Measurements from ENCODE around the gene DDX50.
A peak's percentile ranks its signal among the peaks of the same experiment; 100 is the strongest.

The DDX50 gene

DNA sequence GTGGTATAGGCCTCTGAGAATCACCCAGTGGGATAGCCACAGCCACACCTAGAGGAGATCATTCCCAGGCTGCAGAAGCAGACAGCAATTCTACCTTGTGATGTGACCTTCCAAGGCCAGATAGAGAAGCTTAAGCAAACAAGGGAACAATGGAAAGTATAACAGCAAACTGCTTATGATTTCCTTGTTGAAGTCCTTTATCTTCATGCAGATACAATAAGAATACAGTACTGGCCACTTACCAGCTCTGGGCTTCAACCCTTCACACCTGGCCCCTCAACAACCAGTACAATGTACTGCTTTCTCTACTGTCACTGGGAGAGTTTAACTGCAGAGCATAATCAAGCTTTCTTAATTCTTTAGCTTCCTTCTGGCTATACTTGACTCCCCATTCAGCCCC is 22.6 kb upstream of the DDX50 start:
- no peak overlapping the region for H3K27ac ChIP-seq

DNA sequence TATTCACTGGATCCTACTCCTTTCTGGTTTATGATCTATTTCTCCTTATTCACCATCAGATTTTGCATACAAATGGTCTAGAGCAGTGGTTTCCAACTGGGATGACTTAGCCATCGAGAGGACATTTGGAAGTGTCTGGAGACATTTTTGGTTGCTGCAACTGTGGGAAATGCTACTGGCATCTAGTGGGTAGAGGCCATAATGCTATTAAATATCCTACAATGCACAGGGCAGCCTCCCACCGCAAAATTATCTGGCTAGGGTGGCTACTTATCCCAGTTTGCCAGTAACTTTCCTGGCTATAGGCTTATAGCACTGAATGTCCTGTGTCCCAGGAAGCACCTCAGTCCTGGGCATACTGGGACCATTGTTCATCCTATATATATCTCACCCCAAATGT is 21.5 kb upstream of the DDX50 start:
- TF ChIP-seq ZFX (IDR thresholded peaks at IDR 0.05; ENCODE audit: borderline replicate concordance) = no peak
- TF ChIP-seq, protein P1, sequence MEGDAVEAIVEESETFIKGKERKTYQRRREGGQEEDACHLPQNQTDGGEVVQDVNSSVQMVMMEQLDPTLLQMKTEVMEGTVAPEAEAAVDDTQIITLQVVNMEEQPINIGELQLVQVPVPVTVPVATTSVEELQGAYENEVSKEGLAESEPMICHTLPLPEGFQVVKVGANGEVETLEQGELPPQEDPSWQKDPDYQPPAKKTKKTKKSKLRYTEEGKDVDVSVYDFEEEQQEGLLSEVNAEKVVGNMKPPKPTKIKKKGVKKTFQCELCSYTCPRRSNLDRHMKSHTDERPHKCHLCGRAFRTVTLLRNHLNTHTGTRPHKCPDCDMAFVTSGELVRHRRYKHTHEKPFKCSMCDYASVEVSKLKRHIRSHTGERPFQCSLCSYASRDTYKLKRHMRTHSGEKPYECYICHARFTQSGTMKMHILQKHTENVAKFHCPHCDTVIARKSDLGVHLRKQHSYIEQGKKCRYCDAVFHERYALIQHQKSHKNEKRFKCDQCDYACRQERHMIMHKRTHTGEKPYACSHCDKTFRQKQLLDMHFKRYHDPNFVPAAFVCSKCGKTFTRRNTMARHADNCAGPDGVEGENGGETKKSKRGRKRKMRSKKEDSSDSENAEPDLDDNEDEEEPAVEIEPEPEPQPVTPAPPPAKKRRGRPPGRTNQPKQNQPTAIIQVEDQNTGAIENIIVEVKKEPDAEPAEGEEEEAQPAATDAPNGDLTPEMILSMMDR (IDR thresholded peaks at IDR 0.05) = no peak
- H3K27ac ChIP-seq = no peak overlapping the region

More for the DNA sequence above, 22.6 kb upstream of the DDX50 start:
- no peak for TF ChIP-seq ZFX (IDR thresholded peaks at IDR 0.05; ENCODE audit: borderline replicate concordance)

DNA sequence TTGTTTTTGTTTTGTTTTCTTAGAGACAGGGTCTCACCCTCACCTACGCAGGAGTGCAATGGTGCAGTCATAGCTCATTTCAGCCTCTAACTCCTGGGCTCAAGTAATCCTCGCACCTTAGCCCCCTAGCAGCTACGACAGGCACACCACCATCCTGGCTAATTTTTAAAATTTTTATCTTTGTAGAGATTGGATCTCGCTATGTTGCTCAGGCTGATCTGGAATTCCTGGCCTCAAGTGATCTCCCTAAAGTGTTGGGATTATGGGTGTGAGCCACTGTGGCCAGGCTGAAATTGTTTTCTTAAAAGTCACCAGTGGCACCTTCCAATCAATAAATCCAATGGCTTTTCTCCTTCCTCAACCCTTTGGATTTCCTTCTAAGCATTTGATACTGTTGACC is 20.9 kb upstream of the DDX50 start:
- H3K27ac ChIP-seq = no peak overlapping the region
- TF ChIP-seq, protein P1 (IDR thresholded peaks at IDR 0.05) = no peak

DNA sequence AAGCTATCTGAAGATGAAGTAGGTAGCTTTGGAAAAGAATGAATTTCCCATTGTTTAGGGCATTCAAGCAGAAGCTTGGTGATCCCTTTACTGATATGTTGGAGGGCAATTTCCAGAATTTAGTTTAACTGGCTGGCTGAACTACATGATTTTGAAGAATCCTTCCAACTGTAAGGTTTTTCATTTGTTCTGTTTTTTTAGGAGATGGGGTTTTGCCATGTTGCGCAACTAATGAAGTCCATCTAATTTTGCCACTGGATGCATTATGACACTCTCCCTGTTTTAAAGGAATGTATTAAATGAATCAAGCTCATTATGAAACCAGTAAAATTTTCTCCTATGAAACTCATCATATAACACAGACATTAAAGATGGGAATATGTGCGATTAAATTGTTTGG is 6.1 kb upstream of the DDX50 start:
- TF ChIP-seq, protein P1 (IDR thresholded peaks at IDR 0.05) = no peak
- no peak for TF ChIP-seq ZFX (IDR thresholded peaks at IDR 0.05; ENCODE audit: borderline replicate concordance)

DNA sequence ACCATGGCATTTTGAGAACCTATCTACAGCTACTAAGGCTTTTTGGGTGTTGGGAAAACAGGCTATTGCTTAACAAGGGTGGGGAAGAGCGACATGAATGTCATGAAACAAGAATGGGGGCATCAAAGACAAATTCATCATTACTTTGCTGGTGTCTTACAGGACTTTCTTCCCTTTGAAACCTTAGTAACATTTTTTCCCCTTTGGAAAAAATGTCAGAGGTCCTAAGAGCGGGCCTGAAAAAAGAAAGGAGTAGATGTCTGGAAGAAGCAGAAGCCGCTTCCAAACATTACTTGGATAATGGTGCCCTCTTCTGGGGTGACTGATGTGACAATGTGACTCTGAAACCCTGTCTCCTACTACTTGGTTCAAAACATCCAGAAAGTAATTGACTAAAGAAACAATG is 3.8 kb upstream of the DDX50 start:
- no peak overlapping the region for H3K27ac ChIP-seq
- no peak for TF ChIP-seq ZFX (IDR thresholded peaks at IDR 0.05; ENCODE audit: borderline replicate concordance)
- TF ChIP-seq, protein P1 (IDR thresholded peaks at IDR 0.05) = peak; percentile 53

More for the DNA sequence above, 6.1 kb upstream of the DDX50 start:
- no peak overlapping the region for H3K27ac ChIP-seq

DNA sequence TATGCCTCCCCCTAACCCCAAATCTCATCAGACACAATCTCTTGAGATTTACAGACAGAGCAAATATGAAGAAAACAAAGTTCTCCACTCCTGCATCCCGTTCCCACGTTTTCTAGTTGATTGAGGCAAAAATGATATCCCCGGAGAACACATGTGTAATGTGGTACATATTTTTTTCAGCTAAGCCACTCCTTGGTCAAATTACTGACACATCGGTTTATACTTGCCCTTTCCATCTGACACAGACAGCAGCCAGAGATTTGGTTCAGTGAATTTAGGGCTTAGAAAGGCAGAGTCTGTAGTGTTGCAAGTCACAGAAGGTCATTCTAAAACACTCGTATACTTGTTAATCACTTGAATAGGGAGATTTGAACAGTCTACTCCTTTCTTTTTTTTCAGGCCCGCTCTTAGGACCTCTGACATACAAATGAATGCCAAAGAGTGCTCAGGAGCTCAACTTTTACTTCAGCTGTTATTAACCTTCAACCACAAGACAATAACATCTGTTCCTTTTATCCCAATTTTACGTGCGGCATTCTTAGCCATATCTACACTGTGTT is 1.8 kb upstream of the DDX50 start:
- H3K27ac ChIP-seq = no peak overlapping the region
- TF ChIP-seq ZFX (IDR thresholded peaks at IDR 0.05; ENCODE audit: borderline replicate concordance) = no peak
- TF ChIP-seq, protein P1 (IDR thresholded peaks at IDR 0.05) = no peak

DNA sequence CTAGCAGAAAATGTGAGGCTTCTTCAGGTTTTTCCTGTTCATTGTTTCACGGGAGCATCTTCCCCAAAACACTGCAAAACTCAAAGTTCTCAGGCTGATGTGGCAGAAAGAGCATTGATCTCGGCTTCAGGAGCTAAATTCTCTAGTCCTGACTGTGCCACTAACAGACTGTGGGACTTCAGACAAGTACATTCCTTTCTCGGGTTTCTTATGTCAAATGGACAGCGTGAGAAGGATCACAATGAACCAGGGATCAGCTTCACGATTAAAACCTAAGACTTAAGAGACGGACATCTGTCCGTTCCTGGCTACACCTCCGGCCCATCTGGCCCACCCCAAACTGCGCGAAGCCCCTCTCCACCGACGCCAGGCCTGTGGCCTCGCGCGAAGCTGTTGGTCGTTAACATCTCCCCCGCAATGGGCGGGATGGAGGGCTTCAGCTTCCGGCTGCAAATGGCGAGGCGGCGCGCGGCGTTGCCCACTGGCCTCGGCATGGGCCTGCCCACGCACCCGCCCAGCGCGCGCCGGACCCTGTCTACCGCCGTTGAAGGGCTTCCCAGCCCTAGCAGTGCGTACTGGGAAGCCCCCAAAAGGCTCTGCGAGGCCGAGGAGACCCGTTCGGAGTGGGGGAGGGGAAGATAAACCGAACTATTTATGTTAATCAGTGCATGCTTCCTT is 549 bp upstream of the DDX50 start:
- TF ChIP-seq ZFX (IDR thresholded peaks at IDR 0.05; ENCODE audit: borderline replicate concordance) = no peak
- TF ChIP-seq, protein P1 (IDR thresholded peaks at IDR 0.05) = no peak
- peak overlapping the region; percentile 89 for H3K27ac ChIP-seq

All from 22Rv1 (cell line).